Upper lobe of left lung (tissue), 4 donors: ENCODE results near the gene TRIL.

Experiments
- POLR2A ChIP-seq, 4 donors: fragments of 450-650 bp; IDR thresholded peaks; one replicate each; pipeline ENCODE4 v1.5.1; 2016 to 2017; ENCODE audit warnings: antibody characterized with exemption in 4 of 4, mild to moderate bottlenecking in 2 of 4
- POLR2AphosphoS5 ChIP-seq, 2 donors: sonication (generic); formaldehyde crosslinking; IDR thresholded peaks; one replicate each; pipeline ENCODE4 v1.5.1; 2017; ENCODE audit warnings: antibody characterized with exemption in 2 of 2
- TF ChIP-seq, protein P1 (sequence below), 6 experiments: fragments of 450-650 bp in 4 of 6; fragments of 200-600 bp in 2 of 6; sonication (generic) in 2 of 6; IDR thresholded peaks; one replicate each; pipeline ENCODE4 v1.5.1; 2016 to 2019; ENCODE audit warnings: antibody characterized with exemption in 6 of 6

DNA sequence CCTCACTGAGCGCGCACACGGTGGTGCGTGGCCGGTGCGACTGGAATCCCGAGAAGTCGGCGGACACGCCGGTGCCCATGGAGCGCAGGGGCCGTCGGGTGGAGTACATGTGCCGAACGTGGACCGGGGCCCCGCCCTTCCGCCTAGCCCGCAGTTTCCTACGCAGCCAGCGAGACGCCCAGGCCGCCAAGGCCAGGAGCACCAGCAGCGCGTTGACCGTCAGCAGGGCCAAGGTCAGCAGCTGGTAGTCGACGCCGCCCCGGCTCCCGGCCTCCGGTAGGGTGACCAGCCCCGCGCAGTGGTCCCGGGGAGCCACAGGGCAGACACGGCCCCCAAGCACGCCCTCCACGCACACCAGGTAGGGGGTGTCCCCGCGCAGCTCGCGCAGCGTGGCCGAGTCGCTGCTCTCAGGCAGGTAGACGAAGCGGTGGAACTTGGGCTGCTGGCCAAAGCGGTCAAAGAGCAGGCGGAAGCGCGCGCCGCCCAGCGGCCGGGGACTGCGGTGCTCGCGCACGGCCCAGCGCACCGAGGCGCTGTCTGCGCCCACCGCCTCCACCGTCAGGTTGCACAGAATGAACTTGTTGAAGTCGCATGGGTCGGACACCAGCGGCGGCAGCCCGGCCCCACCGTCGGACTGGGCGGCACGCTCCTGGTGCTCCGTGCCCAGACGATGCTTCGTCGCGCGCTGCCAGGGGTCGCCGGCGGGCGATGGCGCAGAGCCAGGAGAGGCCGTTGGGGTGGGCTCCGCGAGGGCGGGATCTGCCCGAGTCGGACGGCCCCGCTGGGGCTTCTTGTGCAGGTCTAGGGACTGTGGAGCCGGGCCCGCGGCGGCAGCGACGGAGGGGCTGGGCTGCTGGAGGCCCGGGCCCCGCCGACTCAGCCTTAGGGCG is 2.2 kb downstream of the TRIL start:
- TF ChIP-seq POLR2AphosphoS5 (IDR thresholded peaks at IDR 0.05) (peak in 1 of 2 donors; percentile 7), POLR2A (IDR thresholded peaks at IDR 0.05) (no peak)
- TF ChIP-seq, protein P1, sequence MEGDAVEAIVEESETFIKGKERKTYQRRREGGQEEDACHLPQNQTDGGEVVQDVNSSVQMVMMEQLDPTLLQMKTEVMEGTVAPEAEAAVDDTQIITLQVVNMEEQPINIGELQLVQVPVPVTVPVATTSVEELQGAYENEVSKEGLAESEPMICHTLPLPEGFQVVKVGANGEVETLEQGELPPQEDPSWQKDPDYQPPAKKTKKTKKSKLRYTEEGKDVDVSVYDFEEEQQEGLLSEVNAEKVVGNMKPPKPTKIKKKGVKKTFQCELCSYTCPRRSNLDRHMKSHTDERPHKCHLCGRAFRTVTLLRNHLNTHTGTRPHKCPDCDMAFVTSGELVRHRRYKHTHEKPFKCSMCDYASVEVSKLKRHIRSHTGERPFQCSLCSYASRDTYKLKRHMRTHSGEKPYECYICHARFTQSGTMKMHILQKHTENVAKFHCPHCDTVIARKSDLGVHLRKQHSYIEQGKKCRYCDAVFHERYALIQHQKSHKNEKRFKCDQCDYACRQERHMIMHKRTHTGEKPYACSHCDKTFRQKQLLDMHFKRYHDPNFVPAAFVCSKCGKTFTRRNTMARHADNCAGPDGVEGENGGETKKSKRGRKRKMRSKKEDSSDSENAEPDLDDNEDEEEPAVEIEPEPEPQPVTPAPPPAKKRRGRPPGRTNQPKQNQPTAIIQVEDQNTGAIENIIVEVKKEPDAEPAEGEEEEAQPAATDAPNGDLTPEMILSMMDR (IDR thresholded peaks at IDR 0.05) = peak; percentile 52 to 95 (median 88)
